RWPE1 (cell line): Measurements from ENCODE around the gene ANXA11.

ENCODE experiments used
- CTCF ChIA-PET: fragments of 350-600 bp; sonication (Branson Sonifier 250); formaldehyde crosslinking; extraction: SDS; loops from one replicate; lab custom pipeline; 2021; lab: Yijun Ruan, JAX
- POLR2A ChIA-PET: fragments of 400-600 bp; formaldehyde crosslinking; extraction: SDS; loops from one replicate; lab custom pipeline; 2020; ENCODE audit warnings: antibody characterized with exemption; ENCODE audit not compliant: low non-redundant PET; lab: Yijun Ruan, JAX
- DNase-seq: peaks from one replicate; pipeline ENCODE4 v3.0.0; 2012; ENCODE audit warnings: low spot score
- H3K27ac ChIP-seq: fragments of 450-650 bp; 2 replicates; pipeline ENCODE4 v1.5.1; 2017
- TF ChIP-seq, protein P1 (sequence below): fragments of 450-650 bp; conservative IDR thresholded peaks from 2 replicates; pipeline ENCODE4 v1.5.1; 2017; ENCODE audit warnings: low read depth, mild to moderate bottlenecking

Gene ANXA11

DNA sequence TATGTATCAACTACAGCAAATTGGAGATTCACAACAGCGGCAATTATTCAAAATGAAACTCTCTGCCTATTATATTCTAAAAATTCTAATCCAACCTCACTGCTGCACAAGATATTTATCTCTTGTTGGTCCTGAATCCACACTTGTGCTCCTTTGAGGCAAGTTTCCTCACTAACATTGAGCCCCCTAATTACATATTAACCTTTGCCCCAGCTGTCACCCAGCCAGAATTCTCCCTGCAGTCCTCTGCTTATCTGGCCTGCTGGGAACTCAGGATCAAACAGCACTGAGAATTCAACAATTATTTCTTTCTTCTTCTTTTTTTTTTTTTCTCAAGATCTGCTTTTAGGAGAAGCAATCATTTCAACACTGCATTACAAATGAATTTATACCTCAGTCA, 94.4 kb downstream of the ANXA11 start:
- H3K27ac ChIP-seq, result no peak overlapping the region
- CTCF ChIA-PET, result interaction anchor here (0.7 kb wide), 1 partner anchor 49 kb away, joined by 3 read pairs; no protein-coding TSS in a partner anchor
- no peak for DNase-seq
- TF ChIP-seq, protein P1, sequence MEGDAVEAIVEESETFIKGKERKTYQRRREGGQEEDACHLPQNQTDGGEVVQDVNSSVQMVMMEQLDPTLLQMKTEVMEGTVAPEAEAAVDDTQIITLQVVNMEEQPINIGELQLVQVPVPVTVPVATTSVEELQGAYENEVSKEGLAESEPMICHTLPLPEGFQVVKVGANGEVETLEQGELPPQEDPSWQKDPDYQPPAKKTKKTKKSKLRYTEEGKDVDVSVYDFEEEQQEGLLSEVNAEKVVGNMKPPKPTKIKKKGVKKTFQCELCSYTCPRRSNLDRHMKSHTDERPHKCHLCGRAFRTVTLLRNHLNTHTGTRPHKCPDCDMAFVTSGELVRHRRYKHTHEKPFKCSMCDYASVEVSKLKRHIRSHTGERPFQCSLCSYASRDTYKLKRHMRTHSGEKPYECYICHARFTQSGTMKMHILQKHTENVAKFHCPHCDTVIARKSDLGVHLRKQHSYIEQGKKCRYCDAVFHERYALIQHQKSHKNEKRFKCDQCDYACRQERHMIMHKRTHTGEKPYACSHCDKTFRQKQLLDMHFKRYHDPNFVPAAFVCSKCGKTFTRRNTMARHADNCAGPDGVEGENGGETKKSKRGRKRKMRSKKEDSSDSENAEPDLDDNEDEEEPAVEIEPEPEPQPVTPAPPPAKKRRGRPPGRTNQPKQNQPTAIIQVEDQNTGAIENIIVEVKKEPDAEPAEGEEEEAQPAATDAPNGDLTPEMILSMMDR, result no peak
- POLR2A ChIA-PET, result no interaction called here

DNA sequence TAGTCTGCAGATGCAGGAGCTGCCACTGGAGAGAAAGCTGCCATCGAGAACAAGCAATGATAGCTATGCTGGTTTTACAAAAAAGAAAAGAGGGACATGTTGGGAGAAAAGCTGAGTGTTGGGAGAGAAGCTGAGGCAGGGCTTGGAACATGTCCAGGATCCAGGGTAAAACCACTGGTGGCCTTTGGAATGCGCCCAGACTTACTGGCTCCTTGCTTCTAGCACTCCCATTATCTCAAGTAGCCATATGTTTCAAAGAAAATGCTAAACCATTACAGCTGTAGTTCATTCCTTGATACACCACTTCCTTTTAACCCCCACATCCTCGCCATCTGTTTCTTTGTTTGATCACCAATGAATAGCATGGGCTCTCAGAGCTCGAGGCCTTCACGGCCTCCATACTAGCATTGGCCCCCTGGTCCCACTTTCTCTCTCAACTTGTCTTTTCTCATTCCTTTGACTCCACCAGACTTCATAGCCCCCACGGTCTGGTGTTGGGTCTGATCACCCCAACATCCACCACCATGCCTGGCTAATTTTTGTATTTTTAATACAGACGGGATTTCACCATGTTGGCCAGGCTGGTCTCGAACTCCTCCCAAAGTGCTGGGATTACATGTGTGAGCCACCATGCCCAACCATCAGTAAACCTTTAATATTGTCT, 96.6 kb downstream of the ANXA11 start:
- H3K27ac ChIP-seq, result no peak overlapping the region
- CTCF ChIA-PET, result interaction anchor here (0.7 to 1.0 kb wide), 2 partner anchors 21 to 35 kb away, joined by 4 to 6 read pairs; no protein-coding TSS in a partner anchor
- TF ChIP-seq, protein P1, result no peak
- POLR2A ChIA-PET, result no interaction called here
- DNase-seq, result no peak

DNA sequence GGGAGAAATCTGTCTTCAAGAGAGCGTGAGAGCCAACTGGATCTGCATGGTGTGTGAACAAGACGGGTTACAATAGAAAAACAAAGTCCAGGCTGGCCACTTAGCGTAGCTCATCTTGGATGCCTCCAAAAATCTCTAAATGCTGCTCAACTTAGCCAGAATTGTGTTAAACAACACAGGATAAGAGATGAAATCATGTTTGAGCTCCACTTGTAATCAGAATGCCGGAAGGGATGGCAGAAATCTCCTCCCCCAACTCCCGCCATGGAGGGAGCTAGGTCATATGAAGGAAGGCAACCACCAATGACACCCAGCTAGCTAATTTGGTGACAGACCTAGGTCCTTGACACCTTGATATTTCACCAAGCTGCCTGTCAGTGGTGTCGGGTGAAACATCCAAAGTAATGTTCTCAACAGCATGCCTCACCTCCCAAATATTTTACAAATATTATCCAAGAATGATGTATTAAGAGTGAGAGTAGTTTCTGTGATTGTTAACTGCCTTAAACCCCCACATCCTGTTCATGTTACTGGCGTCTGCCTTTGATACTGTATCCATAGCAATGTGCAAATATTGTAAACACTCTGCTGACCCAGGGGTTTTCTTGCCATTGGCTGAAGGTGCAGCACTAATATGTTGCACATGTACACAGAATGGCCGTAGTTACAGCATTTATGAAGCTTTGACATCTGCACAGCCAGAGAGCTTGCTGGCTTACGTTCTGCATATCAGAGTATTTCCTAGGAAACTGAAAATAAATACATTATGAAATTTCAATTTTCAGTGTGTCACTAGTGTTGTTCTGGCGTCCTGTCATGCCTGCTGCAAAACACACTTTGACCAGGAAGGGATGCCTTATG, 101.0 kb downstream of the ANXA11 start:
- DNase-seq, result no peak
- TF ChIP-seq, protein P1, result no peak
- CTCF ChIA-PET, result interaction anchor here (1.8 kb wide), 1 partner anchor 45 kb away, joined by 5 read pairs; no protein-coding TSS in a partner anchor
- H3K27ac ChIP-seq, result no peak overlapping the region
- POLR2A ChIA-PET, result interaction anchor here (0.7 kb wide), 2 partner anchors 18 to 24 kb away, joined by 6 to 9 read pairs; no protein-coding TSS in a partner anchor
